Activated naive CD8-positive, alpha-beta T cell (primary cell): ENCODE data around the gene IMPA2.
A peak's percentile ranks its signal among the peaks of the same experiment; 100 is the strongest.
"Not testable (repeated sequence)": the region's sequence is repeated elsewhere in the genome, so short reads cannot be mapped to it uniquely, and the experiment has no call there.

Source experiments
- H3K27ac Mint-ChIP-seq: one replicate; pipeline ENCODE4 v1.8.0; 2021; ENCODE audit warnings: mixed read lengths
- H3K27me3 Mint-ChIP-seq: one replicate; pipeline ENCODE4 v1.8.0; 2021; ENCODE audit warnings: mixed read lengths
- H3K36me3 Mint-ChIP-seq: one replicate; pipeline ENCODE4 v1.8.0; 2021; ENCODE audit warnings: mixed read lengths
- H3K4me1 Mint-ChIP-seq: one replicate; pipeline ENCODE4 v1.8.0; 2021; ENCODE audit warnings: low read depth, mixed read lengths
- H3K4me3 Mint-ChIP-seq: one replicate; pipeline ENCODE4 v1.8.0; 2021; ENCODE audit warnings: mild to moderate bottlenecking, mixed read lengths
- H3K9me3 Mint-ChIP-seq: one replicate; pipeline ENCODE4 v1.8.0; 2021; ENCODE audit warnings: low read depth, mixed read lengths

Gene IMPA2

GRCh38 chr18:11981192-11981542, at the start of gene IMPA2:
Gene IMPA2, plus strand, starts transcription at chr18:11981507. Its CDS starts 163 bp downstream, at chr18:11981670.
- peak within 1 kb of the TSS; percentile 88 for H3K4me3 Mint-ChIP-seq
- H3K9me3 Mint-ChIP-seq = no peaks in the 10 kb centered on the region
- peak within 1 kb of the TSS; percentile 85 for H3K27ac Mint-ChIP-seq
- no peaks in the 10 kb centered on the region for H3K27me3 Mint-ChIP-seq
- peaks cover 12% of the 10 kb centered on the region for H3K4me1 Mint-ChIP-seq
- no peaks in the 10 kb centered on the region for H3K36me3 Mint-ChIP-seq

DNA sequence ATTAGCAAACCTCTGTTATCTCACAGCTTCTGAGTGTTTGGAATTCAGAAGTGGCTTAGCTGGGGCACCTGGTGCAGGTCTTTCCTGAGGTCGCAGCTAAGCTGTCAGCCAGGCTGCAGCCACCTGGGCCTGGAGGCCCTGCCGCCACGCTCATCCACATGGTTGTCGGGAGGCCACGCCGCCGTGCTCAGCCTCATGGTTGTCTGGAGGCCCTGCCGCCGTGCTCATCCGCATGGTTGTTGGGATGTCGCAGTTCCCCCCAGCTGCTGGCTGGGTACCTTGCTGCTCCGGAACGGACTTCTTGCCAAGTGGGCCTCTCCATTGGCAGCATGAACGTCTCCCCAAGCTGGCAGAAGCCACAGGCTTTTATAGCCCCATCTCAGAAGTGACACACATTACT, 48.9 kb upstream of the IMPA2 start:
- no peaks in the 10 kb centered on the region for H3K9me3 Mint-ChIP-seq
- H3K27ac Mint-ChIP-seq = no peak overlapping the region
- no peaks in the 10 kb centered on the region for H3K36me3 Mint-ChIP-seq

DNA sequence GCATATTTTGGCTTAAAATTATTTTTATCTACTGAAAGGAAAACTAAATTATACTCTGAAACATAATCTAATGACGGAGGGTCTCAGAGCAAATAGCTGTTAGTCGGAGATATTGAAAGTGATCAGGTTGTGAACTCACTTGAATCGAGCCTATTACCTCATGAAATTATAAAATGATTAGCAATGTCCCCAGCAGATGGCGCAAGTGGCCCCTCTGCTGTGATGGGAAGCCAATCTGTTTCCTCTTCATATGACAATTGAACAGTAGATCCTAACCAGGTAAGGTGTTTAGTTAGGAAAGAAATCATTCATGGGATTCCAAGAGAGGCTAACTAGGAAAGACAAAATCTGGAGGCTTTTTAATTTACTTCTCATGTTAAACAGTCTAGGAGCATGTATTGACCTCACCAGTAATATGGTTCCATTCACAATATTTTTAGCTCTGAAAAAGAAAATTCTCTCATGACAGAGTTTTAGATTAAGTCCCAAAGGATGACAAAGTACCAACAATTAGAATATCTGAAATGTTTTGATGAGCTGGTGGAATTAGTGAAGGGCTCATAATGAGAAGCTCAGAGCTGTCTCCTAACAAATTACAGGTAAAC, 43.3 kb upstream of the IMPA2 start:
- no peak overlapping the region for H3K4me3 Mint-ChIP-seq
- peaks cover 2% of the 10 kb centered on the region for H3K27me3 Mint-ChIP-seq
- H3K36me3 Mint-ChIP-seq = no peaks in the 10 kb centered on the region
- no peaks in the 10 kb centered on the region for H3K9me3 Mint-ChIP-seq
- no peaks in the 10 kb centered on the region for H3K4me1 Mint-ChIP-seq
- no peak overlapping the region for H3K27ac Mint-ChIP-seq

More for the DNA sequence above, 48.9 kb upstream of the IMPA2 start:
- Mint-ChIP-seq H3K4me3 (no peak overlapping the region), H3K4me1 (no peaks in the 10 kb centered on the region), H3K27me3 (no peaks in the 10 kb centered on the region)

- Mint-ChIP-seq H3K36me3 (no peaks in the 10 kb centered on the region), H3K27me3 (peaks cover 2% of the 10 kb centered on the region), H3K9me3 (no peaks in the 10 kb centered on the region), H3K4me1 (no peaks in the 10 kb centered on the region), H3K27ac (no peak overlapping the region), H3K4me3 (no peak overlapping the region)
Measured at GRCh38 chr18:11940956-11941355, 40.4 kb upstream of the IMPA2 start.

GRCh38 chr18:11943551-11943950, 37.8 kb upstream of the IMPA2 start:
- Mint-ChIP-seq H3K27me3 (peaks cover 2% of the 10 kb centered on the region), H3K4me3 (no peak overlapping the region), H3K27ac (no peak overlapping the region)

DNA sequence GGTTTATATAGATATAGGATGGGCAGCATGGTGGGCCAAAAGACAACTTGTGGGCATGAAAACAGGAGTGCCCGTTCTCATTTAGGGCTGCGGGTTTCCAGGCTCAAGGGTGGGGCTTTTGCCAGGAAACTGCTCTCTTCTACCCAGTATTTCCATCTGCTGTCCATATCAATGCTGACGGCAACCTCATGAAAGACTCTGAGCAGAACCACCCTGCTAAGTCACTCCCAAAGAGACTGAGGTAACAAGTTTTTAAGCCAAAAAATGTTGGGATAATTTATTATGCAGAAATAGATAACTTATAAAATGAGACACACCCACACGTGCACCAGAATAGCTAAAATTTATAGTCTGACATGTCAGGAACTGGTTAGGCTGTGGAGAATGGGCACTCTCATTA, 37.1 kb upstream of the IMPA2 start:
- no peak overlapping the region for H3K27ac Mint-ChIP-seq
- H3K9me3 Mint-ChIP-seq = no peaks in the 10 kb centered on the region
- H3K27me3 Mint-ChIP-seq = peaks cover 2% of the 10 kb centered on the region
- H3K4me3 Mint-ChIP-seq = no peak overlapping the region
- peaks cover 10% of the 10 kb centered on the region for H3K4me1 Mint-ChIP-seq
- H3K36me3 Mint-ChIP-seq = no peaks in the 10 kb centered on the region

More at GRCh38 chr18:11943551-11943950, 37.8 kb upstream of the IMPA2 start:
- Mint-ChIP-seq H3K36me3 (no peaks in the 10 kb centered on the region), H3K9me3 (no peaks in the 10 kb centered on the region), H3K4me1 (peaks cover 10% of the 10 kb centered on the region)

- Mint-ChIP-seq H3K27ac (peak overlapping the region; percentile 41), H3K9me3 (no peaks in the 10 kb centered on the region)
Measured at GRCh38 chr18:11944786-11945185, 36.5 kb upstream of the IMPA2 start.

DNA sequence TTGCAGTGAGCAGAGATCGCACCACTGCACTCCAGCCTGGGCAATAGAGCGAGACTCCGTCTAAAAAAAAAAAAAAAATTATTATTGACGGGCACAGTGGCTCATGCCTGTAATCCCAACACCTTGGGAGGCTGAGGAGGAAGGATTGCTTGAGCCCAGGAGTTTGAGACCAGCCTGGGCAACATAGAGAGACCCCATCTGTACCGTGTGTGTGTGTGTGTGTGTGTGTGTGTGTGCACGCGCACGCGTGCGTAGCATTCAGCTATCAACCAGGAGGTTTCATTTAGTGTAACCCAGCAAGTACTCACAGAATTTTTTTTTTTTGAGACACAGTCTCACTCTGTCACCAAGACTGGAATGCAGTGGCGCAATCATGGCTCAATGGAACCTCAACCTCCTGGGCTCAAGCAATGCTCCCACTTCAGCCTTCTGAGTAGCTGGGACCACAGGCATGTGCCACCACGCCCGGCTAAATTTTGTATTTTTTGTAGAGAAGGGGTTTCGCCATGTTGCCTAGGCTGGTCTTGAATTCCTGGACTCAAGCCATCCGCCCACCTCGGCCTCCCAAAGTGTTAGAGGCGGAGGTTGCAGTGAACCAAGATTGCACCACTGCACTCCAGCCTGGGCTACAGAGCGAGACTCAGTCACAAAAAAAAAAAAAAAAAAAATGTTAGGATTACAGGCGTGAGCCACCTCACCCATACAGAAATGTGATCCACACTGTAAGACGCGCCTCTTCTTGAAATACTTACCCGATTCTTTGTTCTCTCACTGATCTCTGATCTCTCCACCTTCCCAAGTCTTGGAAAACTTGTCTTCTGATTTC, 35.3 kb upstream of the IMPA2 start:
- H3K4me1 Mint-ChIP-seq = peaks cover 10% of the 10 kb centered on the region
- H3K27me3 Mint-ChIP-seq, H3K9me3 Mint-ChIP-seq, H3K27ac Mint-ChIP-seq, H3K36me3 Mint-ChIP-seq, H3K4me3 Mint-ChIP-seq: not testable (repeated sequence)

More at GRCh38 chr18:11944786-11945185, 36.5 kb upstream of the IMPA2 start:
- no peaks in the 10 kb centered on the region for H3K36me3 Mint-ChIP-seq
- H3K4me1 Mint-ChIP-seq = peaks cover 10% of the 10 kb centered on the region
- no peak overlapping the region for H3K4me3 Mint-ChIP-seq
- peaks cover 2% of the 10 kb centered on the region for H3K27me3 Mint-ChIP-seq

GRCh38 chr18:11946756-11947155, 34.6 kb upstream of the IMPA2 start:
- Mint-ChIP-seq H3K27ac (peak overlapping the region; percentile 28), H3K4me1 (peaks cover 10% of the 10 kb centered on the region), H3K4me3 (peak overlapping the region; percentile 89), H3K9me3 (no peaks in the 10 kb centered on the region), H3K36me3 (no peaks in the 10 kb centered on the region), H3K27me3 (peaks cover 2% of the 10 kb centered on the region)

GRCh38 chr18:11947214-11948191, 33.8 kb upstream of the IMPA2 start:
- Mint-ChIP-seq H3K27me3 (no peaks in the 10 kb centered on the region), H3K27ac (peak overlapping the region; percentile 89), H3K9me3 (no peaks in the 10 kb centered on the region), H3K4me3 (peak overlapping the region; percentile 89), H3K4me1 (peaks cover 10% of the 10 kb centered on the region), H3K36me3 (no peaks in the 10 kb centered on the region)

GRCh38 chr18:11948852-11949523, 32.3 kb upstream of the IMPA2 start:
- H3K9me3 Mint-ChIP-seq = no peaks in the 10 kb centered on the region
- peak overlapping the region; percentile 31 for H3K4me3 Mint-ChIP-seq
- no peaks in the 10 kb centered on the region for H3K27me3 Mint-ChIP-seq
- H3K27ac Mint-ChIP-seq = no peak overlapping the region
- H3K4me1 Mint-ChIP-seq = peaks cover 10% of the 10 kb centered on the region
- no peaks in the 10 kb centered on the region for H3K36me3 Mint-ChIP-seq

DNA sequence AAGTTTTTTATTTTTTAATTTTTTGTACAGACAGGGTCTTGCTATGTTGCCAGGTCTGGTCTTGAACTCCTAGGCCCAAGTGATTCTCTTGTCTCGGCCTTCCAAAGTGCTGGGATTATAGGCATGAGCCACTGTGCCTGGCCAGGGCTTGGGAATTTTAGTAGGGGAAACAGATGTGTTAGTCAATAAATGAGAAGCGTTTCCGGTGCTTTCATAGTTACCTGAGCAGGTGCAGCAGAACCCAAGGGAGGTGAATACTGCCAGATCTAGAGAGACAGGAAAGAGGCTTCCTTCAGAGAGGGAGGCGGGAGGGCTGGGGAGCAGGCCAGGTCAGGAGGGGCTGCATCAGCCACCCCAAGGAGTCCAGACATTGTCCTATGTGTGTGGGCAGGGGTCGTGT, 30.5 kb upstream of the IMPA2 start:
- Mint-ChIP-seq H3K27me3 (no peaks in the 10 kb centered on the region), H3K4me1 (peaks cover 10% of the 10 kb centered on the region), H3K36me3 (no peaks in the 10 kb centered on the region), H3K4me3 (no peak overlapping the region), H3K27ac (no peak overlapping the region), H3K9me3 (no peaks in the 10 kb centered on the region)

DNA sequence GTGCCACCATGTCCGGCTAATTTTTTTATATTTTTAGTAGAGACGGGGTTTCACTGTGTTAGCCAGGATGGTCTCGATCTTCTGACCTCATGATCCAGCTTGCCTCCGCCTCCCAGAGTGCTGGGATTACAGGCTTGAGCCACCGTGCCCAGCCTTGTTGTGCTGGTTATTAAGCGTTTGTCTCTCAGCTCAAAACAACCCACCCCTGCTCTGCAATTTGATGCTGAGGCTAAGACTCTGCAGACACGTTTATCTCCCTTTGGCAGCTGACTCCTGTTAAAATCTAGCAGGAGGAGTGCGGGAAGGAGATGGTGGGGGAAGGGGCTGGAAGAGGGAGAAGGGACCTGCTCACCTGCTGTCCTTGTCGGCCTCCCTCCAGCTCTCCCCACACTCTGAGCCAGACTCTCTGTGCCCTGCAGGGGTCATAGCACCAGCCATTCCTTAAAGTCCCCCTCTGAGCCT, 29.9 kb upstream of the IMPA2 start:
- Mint-ChIP-seq H3K4me1 (peaks cover 10% of the 10 kb centered on the region), H3K36me3 (no peaks in the 10 kb centered on the region), H3K27me3 (no peaks in the 10 kb centered on the region), H3K4me3 (no peak overlapping the region), H3K9me3 (no peaks in the 10 kb centered on the region), H3K27ac (no peak overlapping the region)

DNA sequence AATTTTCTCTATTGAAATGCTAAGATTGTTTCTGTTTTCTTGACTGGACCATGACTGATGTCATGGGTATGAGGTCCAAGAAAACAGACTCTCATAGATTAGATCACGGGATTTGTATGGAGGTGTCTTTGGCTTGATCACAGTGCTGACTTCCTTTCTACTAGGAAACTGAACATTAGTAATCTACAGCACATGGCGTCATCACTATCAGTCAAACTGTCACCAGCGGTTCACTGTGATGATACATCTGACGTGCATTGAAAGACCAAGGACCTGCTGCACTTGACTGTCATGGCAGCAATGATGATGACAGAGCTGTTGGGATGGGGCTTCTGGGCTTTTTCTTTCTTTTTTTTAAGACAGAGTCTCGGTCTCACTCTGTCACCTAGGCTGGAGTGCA, 28.2 kb upstream of the IMPA2 start:
- H3K4me1 Mint-ChIP-seq = no peaks in the 10 kb centered on the region
- no peak overlapping the region for H3K4me3 Mint-ChIP-seq
- peaks cover 6% of the 10 kb centered on the region for H3K36me3 Mint-ChIP-seq
- no peak overlapping the region for H3K27ac Mint-ChIP-seq
- H3K27me3 Mint-ChIP-seq = no peaks in the 10 kb centered on the region
- peaks cover 12% of the 10 kb centered on the region for H3K9me3 Mint-ChIP-seq
